ENCODE measurements around the gene NMUR2.

Gene NMUR2

GRCh38 chr5:152367554-152367953 is 37.5 kb downstream of the NMUR2 start:
- no peak for DNase-seq (ENCODE audit: low read depth)

- DNase-seq (ENCODE audit: low read depth) = no peak
Measured at GRCh38 chr5:152366716-152367115, 38.4 kb downstream of the NMUR2 start.

GRCh38 chr5:152364899-152365298 is 40.2 kb downstream of the NMUR2 start:
- no peak for DNase-seq (ENCODE audit: low read depth)

- DNase-seq (ENCODE audit: low read depth) = no peak
Measured at GRCh38 chr5:152364172-152364571, 40.9 kb downstream of the NMUR2 start.

GRCh38 chr5:152358861-152359568 is 46.1 kb downstream of the NMUR2 start:
- DNase-seq (ENCODE audit: low read depth) = no peak

- no peak for DNase-seq (ENCODE audit: low read depth)
Measured at GRCh38 chr5:152356506-152356905, 48.6 kb downstream of the NMUR2 start.

- no peak for DNase-seq (ENCODE audit: low read depth)
Measured at GRCh38 chr5:152355061-152355460, 50.0 kb downstream of the NMUR2 start.

GRCh38 chr5:152353001-152353400 is 52.1 kb downstream of the NMUR2 start:
- no peak for DNase-seq (ENCODE audit: low read depth)

- peak; percentile 0 for DNase-seq (ENCODE audit: low read depth)
Measured at GRCh38 chr5:152349683-152350526, 55.2 kb downstream of the NMUR2 start.

All from stimulated activated CD8-positive, alpha-beta memory T cell treated with anti-CD3 and anti-CD28 coated beads, Interleukin-4, amount 100 ng/mL, for 24 hours (primary cell).